H1 (cell line): ENCODE measurements around the gene CAMSAP1. TPM values are rescaled to one million over a fixed set of nuclear protein-coding genes. Genes with fewer than 3 reads are reported as not detected.

Experiments
- CTCF ChIA-PET: fragments of 300-600 bp; sonication (Branson Sonifier 250); formaldehyde crosslinking; loops from one replicate; lab custom pipeline; 2021; ENCODE audit not compliant: partially characterized antibody; lab: Charles Lee
- POLR2A ChIA-PET: fragments of 300-600 bp; sonication (Branson Sonifier 250); formaldehyde crosslinking; loops from one replicate; lab custom pipeline; 2021; ENCODE audit warnings: inconsistent platforms; ENCODE audit not compliant: partially characterized antibody; lab: Charles Lee
- DNase-seq, 2 experiments: peaks; one replicate each; pipeline versions ENCODE4 v3.0.0 to v3.0.0-alpha.2; 2010 to 2022; ENCODE audit warnings: low spot score in 2 of 2, low read depth in 1 of 2, mixed read lengths in 1 of 2
- FAIRE-seq: peaks from 2 replicates; lab custom pipeline; 2011; peaks lifted over from hg19 to GRCh38; lab: Jason Lieb, UNC
- H2AFZ ChIP-seq: 2 replicates; pipeline ENCODE4 v1.8.1; 2012; ENCODE audit warnings: low read length, inconsistent platforms
- H2AK5ac ChIP-seq: 2 replicates; pipeline ENCODE4 v1.6.1; 2013; ENCODE audit warnings: low read depth, low read length
- H2BK120ac ChIP-seq: replicated peaks from 2 replicates; pipeline ENCODE3; 2013; ENCODE audit warnings: low read depth, low read length, inconsistent platforms
- H2BK12ac ChIP-seq: 2 replicates; pipeline ENCODE4 v1.6.1; 2013; ENCODE audit warnings: low read depth, low read length
- H2BK15ac ChIP-seq: 2 replicates; pipeline ENCODE4 v1.6.1; 2013; ENCODE audit warnings: low read length
- H2BK20ac ChIP-seq: 2 replicates; pipeline ENCODE4 v1.6.1; 2013; ENCODE audit warnings: low read length
- H2BK5ac ChIP-seq: 2 replicates; pipeline ENCODE4 v1.6.1; 2013; ENCODE audit warnings: low read depth, low read length
- H3K14ac ChIP-seq: 2 replicates; pipeline ENCODE4 v1.6.1; 2013; ENCODE audit warnings: inconsistent platforms; ENCODE audit not compliant: insufficient read length
- H3K18ac ChIP-seq: 2 replicates; pipeline ENCODE4 v1.6.1; 2013; ENCODE audit warnings: low read length; ENCODE audit errors: extremely low read depth
- H3K23ac ChIP-seq: 2 replicates; pipeline ENCODE4 v1.6.1; 2013; ENCODE audit warnings: inconsistent platforms; ENCODE audit not compliant: insufficient read length
- H3K23me2 ChIP-seq: 2 replicates; pipeline ENCODE4 v1.6.1; 2013; ENCODE audit warnings: low read depth, low read length
- H3K27ac ChIP-seq: 2 replicates; pipeline ENCODE4 v1.6.1; 2011; ENCODE audit warnings: low read depth, low read length, inconsistent platforms
- H3K27me3 ChIP-seq, 4 experiments: replicated peaks in 1 of 4; 1 replicate in 1 of 4; 2 replicates in 3 of 4; pipeline versions ENCODE4 v1.6.1 to v1.8.1; 2011 to 2013; ENCODE audit warnings: low read length in 3 of 4, mild to moderate bottlenecking in 3 of 4, inconsistent platforms in 2 of 4, mixed read lengths in 2 of 4, moderate library complexity in 1 of 4; ENCODE audit not compliant: control insufficient read depth in 3 of 4, insufficient read depth in 3 of 4; ENCODE audit errors: extremely low read depth in 1 of 4
- H3K36me3 ChIP-seq, 4 experiments: 2 replicates each; pipeline versions ENCODE4 v1.6.1 to v1.8.1; 2011 to 2013; ENCODE audit warnings: mild to moderate bottlenecking in 4 of 4, low read length in 3 of 4, moderate library complexity in 2 of 4, control low read depth in 1 of 4, inconsistent platforms in 1 of 4; ENCODE audit not compliant: insufficient read depth in 4 of 4, control insufficient read depth in 2 of 4
- H3K4ac ChIP-seq: replicated peaks from 2 replicates; pipeline ENCODE3; 2013; ENCODE audit warnings: low read length, low read depth, mixed read lengths, inconsistent platforms; ENCODE audit not compliant: insufficient read length
- H3K4me1 ChIP-seq, 4 experiments: replicated peaks in 1 of 4; 1 replicate in 1 of 4; 2 replicates in 3 of 4; pipeline versions ENCODE4 v1.6.1 to v1.8.1; 2011 to 2013; ENCODE audit warnings: low read length in 3 of 4, inconsistent platforms in 2 of 4, mixed read lengths in 1 of 4; ENCODE audit not compliant: insufficient read depth in 4 of 4, control insufficient read depth in 3 of 4
- H3K4me2 ChIP-seq, 2 experiments: 2 replicates each; pipeline versions ENCODE4 v1.6.1 to v1.8.1; 2011 to 2013; ENCODE audit warnings: low read depth in 2 of 2, low read length in 2 of 2, control low read depth in 1 of 2, inconsistent platforms in 1 of 2, mild to moderate bottlenecking in 1 of 2; ENCODE audit not compliant: insufficient read depth in 1 of 2
- H3K4me3 ChIP-seq, 4 experiments: fragments of 200-600, 300-600 bp in 1 of 4; sonication (generic), shearing (Covaris generic), sonication (Bioruptor Twin) in 1 of 4; 2 replicates each; pipeline versions ENCODE4 v1.5.1 to v1.8.1; 2011 to 2016; ENCODE audit warnings: low read length in 4 of 4, low read depth in 3 of 4, control low read depth in 2 of 4, inconsistent platforms in 2 of 4, mild to moderate bottlenecking in 2 of 4, mixed read lengths in 1 of 4, moderate library complexity in 1 of 4; ENCODE audit not compliant: insufficient read depth in 2 of 4; ENCODE audit errors: extremely low read depth in 1 of 4
- H3K56ac ChIP-seq: replicated peaks from 2 replicates; pipeline ENCODE3; 2013; ENCODE audit warnings: low read depth, mild to moderate bottlenecking, mixed read lengths, low read length, inconsistent platforms; ENCODE audit not compliant: insufficient read length
- H3K79me1 ChIP-seq: 2 replicates; pipeline ENCODE4 v1.6.1; 2013; ENCODE audit warnings: low read depth, low read length, control low read depth
- H3K79me2 ChIP-seq, 2 experiments: 2 replicates each; pipeline versions ENCODE4 v1.6.1 to v1.8.1; 2012 to 2013; ENCODE audit warnings: low read length in 2 of 2, mild to moderate bottlenecking in 2 of 2, inconsistent platforms in 1 of 2; ENCODE audit not compliant: insufficient read depth in 2 of 2, control insufficient read depth in 1 of 2
- H3K9ac ChIP-seq, 4 experiments: replicated peaks in 1 of 4; 1 replicate in 1 of 4; 2 replicates in 3 of 4; pipeline versions ENCODE4 v1.6.1 to v1.8.1; 2011 to 2013; ENCODE audit warnings: low read depth in 3 of 4, low read length in 3 of 4, control low read depth in 2 of 4, mild to moderate bottlenecking in 2 of 4, moderate library complexity in 2 of 4, inconsistent platforms in 1 of 4; ENCODE audit errors: extremely low read depth in 1 of 4
- H3K9me3 ChIP-seq, 2 experiments: 2 replicates each; pipeline versions ENCODE4 v1.6.1 to v1.8.1; 2012 to 2013; ENCODE audit warnings: mild to moderate bottlenecking in 2 of 2, moderate library complexity in 2 of 2, control low read depth in 1 of 2, inconsistent platforms in 1 of 2, low read depth in 1 of 2, low read length in 1 of 2, mixed read lengths in 1 of 2; ENCODE audit not compliant: insufficient read depth in 2 of 2
- H4K20me1 ChIP-seq, 2 experiments: replicated peaks in 1 of 2; 2 replicates each; pipeline versions ENCODE3 to v1.8.1; 2011 to 2013; ENCODE audit warnings: inconsistent platforms in 2 of 2, low read length in 2 of 2, mild to moderate bottlenecking in 1 of 2; ENCODE audit not compliant: insufficient read depth in 2 of 2, control insufficient read depth in 1 of 2
- H4K5ac ChIP-seq: 2 replicates; pipeline ENCODE4 v1.6.1; 2013; ENCODE audit warnings: low read length, low read depth, mixed read lengths, inconsistent platforms; ENCODE audit not compliant: insufficient read length
- H4K8ac ChIP-seq: 2 replicates; pipeline ENCODE4 v1.8.0; 2013; ENCODE audit warnings: mild to moderate bottlenecking, moderate library complexity, low read length, inconsistent platforms; ENCODE audit not compliant: insufficient read depth; ENCODE audit errors: extremely low read depth
- H4K91ac ChIP-seq: replicated peaks from 2 replicates; pipeline ENCODE3; 2013; ENCODE audit warnings: low read length, mixed read lengths, inconsistent platforms; ENCODE audit not compliant: insufficient read length
- ATF2 ChIP-seq: IDR thresholded peaks from 2 replicates; pipeline ENCODE4 v1.6.1; 2012; ENCODE audit warnings: low read length, inconsistent platforms
- CTBP2 ChIP-seq: IDR thresholded peaks from 2 replicates; pipeline ENCODE4 v1.7.0; 2011; ENCODE audit warnings: borderline replicate concordance, mild to moderate bottlenecking, moderate library complexity, mixed read lengths, low read length; ENCODE audit not compliant: insufficient read depth, insufficient read length
- FOSL1 ChIP-seq: IDR thresholded peaks from 2 replicates; pipeline ENCODE4 v1.6.1; 2011; ENCODE audit warnings: mild to moderate bottlenecking, low read depth, low read length, moderate library complexity; ENCODE audit not compliant: insufficient read depth
- GABPA ChIP-seq: IDR thresholded peaks from 2 replicates; pipeline ENCODE4 v1.6.1; 2011; ENCODE audit warnings: mild to moderate bottlenecking, low read length, moderate library complexity, borderline replicate concordance; ENCODE audit not compliant: insufficient read depth
- NANOG ChIP-seq: IDR thresholded peaks from 2 replicates; pipeline ENCODE4 v1.6.1; 2011; ENCODE audit warnings: low read length, low read depth, mild to moderate bottlenecking, inconsistent platforms; ENCODE audit not compliant: insufficient read depth, poor library complexity, severe bottlenecking
- NRF1 ChIP-seq: IDR thresholded peaks from 2 replicates; pipeline ENCODE4 v1.6.1; 2011; ENCODE audit warnings: mild to moderate bottlenecking, low read depth, low read length, improper control_type of control experiment
- POLR2AphosphoS5 ChIP-seq: IDR thresholded peaks from 2 replicates; pipeline ENCODE4 v1.6.1; 2011; ENCODE audit warnings: low read depth, low read length
- SP4 ChIP-seq: IDR thresholded peaks from 2 replicates; pipeline ENCODE4 v1.6.1; 2012; ENCODE audit warnings: low read length, inconsistent platforms
- TBP ChIP-seq: IDR thresholded peaks from 2 replicates; pipeline ENCODE4 v1.6.1; 2011; ENCODE audit warnings: low read depth, low read length, improper control_type of control experiment
- ZNF274 ChIP-seq: IDR thresholded peaks from 2 replicates; pipeline ENCODE4 v1.7.0; 2012; ENCODE audit warnings: low read length, borderline replicate concordance; ENCODE audit errors: extremely low read depth
- WGBS, 2 experiments: shearing (Covaris generic) in 1 of 2; methylation state at CpG; one replicate each; pipeline versions ENCODE4 v1.1.6 to v1.1.7; 2013 to 2015; ENCODE audit warnings: low lambda C conversion rate in 2 of 2, mixed read lengths in 2 of 2, inconsistent platforms in 1 of 2, low coverage in 1 of 2, missing lambda C conversion rate in 1 of 2; ENCODE audit not compliant: insufficient replicate concordance in 2 of 2, insufficient coverage in 1 of 2, insufficient read length in 1 of 2; ENCODE audit errors: extremely low coverage in 1 of 2, missing lambda C conversion rate in 1 of 2; 5-methylcytosine and 5-hydroxymethylcytosine counted together
- polyA plus RNA-seq, 7 experiments: library from polyadenylated mRNA; depleted of rRNA in 3 of 7; stranded (reverse) in 5 of 7; unstranded in 2 of 7; fragments of >200 nt in 5 of 7; fragments of 200-250 nt in 2 of 7; gene quantifications; 1 replicate in 5 of 7; 2 replicates in 1 of 7; 4 replicates in 1 of 7; pipeline versions ENCODE4 v1.2.1 to v1.2.3, GENCODE V29; 2011 to 2013; ENCODE audit warnings: missing spikeins in 2 of 7, mixed read lengths in 2 of 7
- total RNA-seq: library from RNA; stranded (reverse); fragmentation: NEBNext Ultra II Directional; extraction: Animal tissue kit (Norgen Biotek cat#: 25700); gene quantifications from 2 replicates; pipeline ENCODE4 v1.2.1, GENCODE V29; 2021

Gene CAMSAP1
- total and polyA plus RNA-seq, 2 of the 8 experiments (the other 6 are each of a cell fraction or from before 2014, with no cell fraction given): 13.4 to 44.0 TPM

- H3K27me3 ChIP-seq: no peaks in the 10 kb centered on the region
- H2BK12ac ChIP-seq: peak overlapping the region; percentile 75; the same call in 1 of the 2 replicates
- no peak overlapping the region for H3K23ac ChIP-seq
- peak overlapping the region; percentile 85 for H2BK5ac ChIP-seq
- H3K23me2 ChIP-seq: no peaks in the 10 kb centered on the region
- no peak for FAIRE-seq
- 0 out of 2 replicates have a peak overlapping the region, but pooled peaks have one; percentile 61 for H2BK20ac ChIP-seq
- peaks cover 38% of the 10 kb centered on the region for H3K79me1 ChIP-seq
- H3K14ac ChIP-seq: no peak overlapping the region
- H3K79me2 ChIP-seq: peaks cover 61 to 100% of the 10 kb centered on the region in 2 experiments
- H3K4me1 ChIP-seq: peaks cover 3 to 51% (median 32%) of the 10 kb centered on the region in 4 experiments
- no peak overlapping the region for H4K8ac ChIP-seq
- H3K4me2 ChIP-seq: 0 out of 4 replicates have a peak overlapping the region, but pooled peaks of 1 of the 2 experiments have one; percentile 44
- H3K18ac ChIP-seq: peak overlapping the region; percentile 60
- no peak overlapping the region for H4K5ac ChIP-seq
- no peak overlapping the region for H3K9ac ChIP-seq
- H3K27ac ChIP-seq: peak overlapping the region; percentile 33; the same call in 1 of the 2 replicates
- CTCF ChIA-PET: interaction anchor here (1.1 to 4.1 kb wide), 2 partner anchors 22 to 36 kb away, joined by 3 to 15 read pairs; no protein-coding TSS in a partner anchor
- H3K56ac ChIP-seq: no peak overlapping the region
- H2AFZ ChIP-seq: no peak overlapping the region
- no peak overlapping the region for H3K4me3 ChIP-seq
- no peak overlapping the region; the same call in 1 of the 2 replicates for H2AK5ac ChIP-seq
- peaks cover 67 to 73% of the 10 kb centered on the region in 2 experiments for H4K20me1 ChIP-seq
- no peaks in the 10 kb centered on the region for H3K9me3 ChIP-seq
- POLR2A ChIA-PET: interaction anchor here (1.1 to 1.5 kb wide), 3 partner anchors 10 to 18 kb away, joined by 3 to 7 read pairs (median 3); no protein-coding TSS in a partner anchor
- no peak overlapping the region for H3K4ac ChIP-seq
- WGBS, 2 experiments: 87% methylated on average over 21 of the region's 22 CpGs; no CpG with 5 or more reads in 1 of the 2 experiments
- no peak for DNase-seq
- no peaks in the 10 kb centered on the region for H3K36me3 ChIP-seq
- no peak overlapping the region for H2BK120ac ChIP-seq
- peak overlapping the region; percentile 25 for H4K91ac ChIP-seq
- 0 out of 2 replicates have a peak overlapping the region, but pooled peaks have one; percentile 46 for H2BK15ac ChIP-seq
- TF ChIP-seq CTBP2 (no peak), TBP (no peak), ATF2 (no peak), SP4 (no peak), POLR2AphosphoS5 (no peak), NRF1 (no peak), ZNF274 (no peak), FOSL1 (no peak), NANOG (no peak), GABPA (no peak)
Measured at GRCh38 chr9:135888126-135888765, 19.1 kb downstream of the CAMSAP1 start.
